Spleen (tissue), 11 donors: Measurements from ENCODE around the gene GPD2. TPM values are rescaled to one million over a fixed set of nuclear protein-coding genes. Genes with fewer than 3 reads are reported as not detected.

Experiments used
- DNase-seq: peaks from one replicate; pipeline ENCODE4 v3.0.0-alpha.2; 2020
- H3K27ac ChIP-seq, 8 donors: fragments of 200-600 bp; sonication (generic) in 7 of 8; 1 replicate in 4 of 8; 2 replicates in 4 of 8; pipeline versions ENCODE4 v1.5.0 to v1.8.0; 2016 to 2021; ENCODE audit warnings: inconsistent platforms in 4 of 8, mild to moderate bottlenecking in 4 of 8, moderate library complexity in 1 of 8
- H3K27me3 ChIP-seq, 7 donors: fragments of 200-600 bp; sonication (generic) in 6 of 7; replicated peaks in 1 of 7; 1 replicate in 4 of 7; 2 replicates in 3 of 7; pipeline versions ENCODE4 v1.5.0 to v1.8.0; 2016 to 2021; ENCODE audit warnings: inconsistent platforms in 3 of 7, mild to moderate bottlenecking in 1 of 7
- H3K36me3 ChIP-seq, 6 donors: fragments of 200-600 bp; sonication (generic) in 5 of 6; 1 replicate in 4 of 6; 2 replicates in 2 of 6; pipeline versions ENCODE4 v1.5.0 to v1.8.0; 2016 to 2021; ENCODE audit warnings: inconsistent platforms in 2 of 6
- H3K4me1 ChIP-seq, 6 donors: fragments of 200-600 bp; sonication (generic) in 5 of 6; 1 replicate in 3 of 6; 2 replicates in 3 of 6; pipeline versions ENCODE4 v1.5.0 to v1.8.0; 2016 to 2021; ENCODE audit warnings: inconsistent platforms in 3 of 6
- H3K4me3 ChIP-seq, 8 donors: fragments of 200-600 bp; sonication (generic) in 7 of 8; 1 replicate in 4 of 8; 2 replicates in 4 of 8; pipeline versions ENCODE4 v1.5.0 to v1.8.0; 2016 to 2021; ENCODE audit warnings: inconsistent platforms in 4 of 8, mild to moderate bottlenecking in 4 of 8, moderate library complexity in 2 of 8
- H3K9me3 ChIP-seq, 8 donors: fragments of 200-600 bp; sonication (generic) in 7 of 8; 1 replicate in 4 of 8; 2 replicates in 4 of 8; pipeline versions ENCODE4 v1.5.0 to v1.8.0; 2016 to 2021; ENCODE audit warnings: inconsistent platforms in 4 of 8
- CTCF ChIP-seq, 11 experiments: fragments of 200-600 bp in 7 of 11; fragments of 450-650 bp in 4 of 11; sonication (generic) in 4 of 11; IDR thresholded peaks in 8 of 11; conservative IDR thresholded peaks in 3 of 11; 1 replicate in 7 of 11; 2 replicates in 4 of 11; pipeline versions ENCODE4 v1.4.0 to v1.8.0; 2016 to 2021; ENCODE audit warnings: antibody characterized with exemption in 11 of 11, inconsistent platforms in 4 of 11, mild to moderate bottlenecking in 1 of 11
- POLR2A ChIP-seq, 3 donors: fragments of 450-650 bp; IDR thresholded peaks; one replicate each; pipeline ENCODE4 v1.5.1; 2017; ENCODE audit warnings: antibody characterized with exemption in 3 of 3, mild to moderate bottlenecking in 1 of 3
- POLR2AphosphoS5 ChIP-seq, 3 donors: sonication (generic); formaldehyde crosslinking; IDR thresholded peaks; one replicate each; pipeline ENCODE4 v1.5.1; 2017; ENCODE audit warnings: antibody characterized with exemption in 3 of 3
- WGBS, 5 donors: extraction: QIAGEN DNeasy Blood & Tissue Kit in 3 of 5; methylation state at CpG; one replicate each; pipeline versions ENCODE4 v1.1.5 to v1.1.7; 2013 to 2018; 5-methylcytosine and 5-hydroxymethylcytosine counted together
- intact Hi-C: fragments of 100-400 bp; cut with DNase I; formaldehyde crosslinking; loops from one replicate; pipeline ENCODE4 v1.15.0; 2023; ENCODE audit warnings: low total_unique reads
- polyA plus RNA-seq, 3 donors: library from polyadenylated mRNA; stranded (reverse); fragments of 200-250 nt; gene quantifications; one replicate each; pipeline ENCODE4 v1.2.1, GENCODE V29; 2013
- total RNA-seq, 7 donors: library from RNA; depleted of rRNA in 3 of 7; stranded (reverse); fragments of >200 nt in 3 of 7; fragmentation: NEBNext Ultra II Directional in 4 of 7; extraction: Animal tissue kit (Norgen Biotek cat#: 25700) in 4 of 7; gene quantifications; one replicate each; pipeline versions ENCODE4 v1.1.0 to v1.2.1, GENCODE V29; 2016 to 2021
- donor health status: healthy with polysubstance abuse.
- donor health status: DM: no; HTN: no; CAD: no; lungs with moderate emphysema.
- donor health status: DM: no; HTN: no; CAD: no.
- donor health status: Bipolar disorder and iron deficiency.
- donor health status: healthy.
- donor health status: DM: no; HTN: no; CAD: no.
- donor health status: DM: yes; HTN: yes; CAD: no.

GPD2 gene
- total and polyA plus RNA-seq, 10 donors: 3.5 to 74.9 (median 28.8) TPM

- 31 to 65% (median 57%) methylated on average over 1 of the region's 1 CpG for WGBS, 5 donors
- Histone ChIP-seq H3K9me3 (no peaks in the 10 kb centered on the region), H3K27ac (peak overlapping the region in 7 of 8 donors; percentile 21 to 82 (median 63)), H3K4me3 (no peak overlapping the region), H3K36me3 (peaks cover 0 to 3% (median 0%) of the 10 kb centered on the region in 6 donors), H3K27me3 (no peaks in the 10 kb centered on the region), H3K4me1 (peaks cover 0 to 65% (median 19%) of the 10 kb centered on the region in 6 donors)
- TF ChIP-seq POLR2A (IDR thresholded peaks at IDR 0.05): no peak
- no peak for TF ChIP-seq POLR2AphosphoS5 (IDR thresholded peaks at IDR 0.05)
- TF ChIP-seq CTCF (IDR thresholded peaks at IDR 0.05 in 8 of 11, conservative IDR thresholded peaks at IDR 0.05 in 3 of 11): no peak
- intact Hi-C loops: no loop called here
- DNase-seq: no peak
Measured at GRCh38 chr2:156464106-156464505, 27.9 kb downstream of the GPD2 start.

GRCh38 chr2:156465573-156465972 is 29.4 kb downstream of the GPD2 start:
- TF ChIP-seq POLR2A (IDR thresholded peaks at IDR 0.05) (no peak), POLR2AphosphoS5 (IDR thresholded peaks at IDR 0.05) (no peak), CTCF (IDR thresholded peaks at IDR 0.05 in 8 of 11, conservative IDR thresholded peaks at IDR 0.05 in 3 of 11) (no peak)
- H3K36me3 ChIP-seq: peaks cover 0 to 3% (median 0%) of the 10 kb centered on the region in 6 donors
- peak overlapping the region in 1 of 8 donors; percentile 82 for H3K27ac ChIP-seq
- H3K4me1 ChIP-seq: peaks cover 2 to 65% (median 21%) of the 10 kb centered on the region in 6 donors
- no peak overlapping the region for H3K4me3 ChIP-seq
- DNase-seq: no peak
- intact Hi-C loops: no loop called here
- no peaks in the 10 kb centered on the region for H3K9me3 ChIP-seq
- no peaks in the 10 kb centered on the region for H3K27me3 ChIP-seq
- 80 to 94% (median 90%) methylated on average over 2 of the region's 2 CpGs for WGBS, 5 donors

GRCh38 chr2:156466739-156467405 is 30.7 kb downstream of the GPD2 start:
- intact Hi-C loops: no loop called here
- TF ChIP-seq CTCF (IDR thresholded peaks at IDR 0.05 in 8 of 11, conservative IDR thresholded peaks at IDR 0.05 in 3 of 11): no peak
- TF ChIP-seq POLR2A (IDR thresholded peaks at IDR 0.05): no peak
- peak in 1 of 3 donors; percentile 24 for TF ChIP-seq POLR2AphosphoS5 (IDR thresholded peaks at IDR 0.05)
- no peaks in the 10 kb centered on the region for H3K9me3 ChIP-seq
- no peak for DNase-seq
- peak overlapping the region in 1 of 8 donors; percentile 6 for H3K4me3 ChIP-seq
- H3K4me1 ChIP-seq: peaks cover 8 to 74% (median 32%) of the 10 kb centered on the region in 6 donors
- no peaks in the 10 kb centered on the region for H3K27me3 ChIP-seq
- peak overlapping the region; percentile 11 to 82 (median 37) for H3K27ac ChIP-seq
- peaks cover 0 to 3% (median 0%) of the 10 kb centered on the region in 6 donors for H3K36me3 ChIP-seq
- WGBS, 5 donors: 46 to 68% (median 54%) methylated on average over 3 of the region's 3 CpGs

GRCh38 chr2:156470975-156471583 is 34.9 kb downstream of the GPD2 start:
- Histone ChIP-seq H3K27me3 (no peaks in the 10 kb centered on the region), H3K4me3 (peak overlapping the region in 1 of 8 donors; percentile 1), H3K27ac (peak overlapping the region in 6 of 8 donors; percentile 24 to 64 (median 54)), H3K4me1 (peaks cover 11 to 65% (median 36%) of the 10 kb centered on the region in 6 donors), H3K36me3 (no peaks in the 10 kb centered on the region), H3K9me3 (no peaks in the 10 kb centered on the region)
- intact Hi-C loops: no loop called here
- no peak for TF ChIP-seq CTCF (IDR thresholded peaks at IDR 0.05 in 8 of 11, conservative IDR thresholded peaks at IDR 0.05 in 3 of 11)
- no peak for TF ChIP-seq POLR2A (IDR thresholded peaks at IDR 0.05)
- TF ChIP-seq POLR2AphosphoS5 (IDR thresholded peaks at IDR 0.05): no peak
- 24 to 39% (median 25%) methylated on average over 8 of the region's 8 CpGs for WGBS, 5 donors
- DNase-seq: no peak
